K562 (cell line): ENCODE data around the gene DOCK3. TPM values are rescaled to one million over a fixed set of nuclear protein-coding genes. Genes with fewer than 3 reads are reported as not detected.

ENCODE experiments used
- ATAC-seq: fragments of 200-7000 bp; cut with Tn5 transposase; 3 replicates; pipeline ENCODE4 v1.9.1; 2020; ENCODE audit warnings: moderate library complexity
- BruUV-seq: library from RNA; stranded (reverse); fragments of 400-500 nt; replicated peaks from 2 replicates; lab custom pipeline; 2021; lab: Mats Ljungman, UMichigan
- CTCF ChIA-PET: fragments of 300-600 bp; formaldehyde crosslinking; extraction: SDS; loops from one replicate; lab custom pipeline; 2021; ENCODE audit warnings: low intra/inter-chr PET ratio; lab: Yijun Ruan, JAX
- POLR2A ChIA-PET: fragments of 300-600, 350-650 bp; sonication (Branson Sonifier 250); formaldehyde crosslinking; extraction: SDS; loops from one replicate; lab custom pipeline; 2021; ENCODE audit warnings: antibody characterized with exemption, inconsistent platforms; lab: Yijun Ruan, JAX
- DNase-seq, 4 experiments: peaks; one replicate each; pipeline versions ENCODE4 v3.0.0 to v3.0.0-alpha.2; 2011 to 2018; ENCODE audit warnings: low spot score in 3 of 4, mixed read lengths in 3 of 4; ENCODE audit errors: extremely low read depth in 1 of 4
- FAIRE-seq: peaks from 2 replicates; lab custom pipeline; 2011; peaks lifted over from hg19 to GRCh38; lab: Jason Lieb, UNC
- H2AFZ ChIP-seq: 2 replicates; pipeline ENCODE4 v1.6.0; 2011; ENCODE audit warnings: low read depth, low read length, control low read depth, inconsistent platforms
- H3K27ac ChIP-seq: fragments of 200-600 bp; 3 replicates; pipeline ENCODE4 v1.8.0; 2011; ENCODE audit warnings: low read depth, mild to moderate bottlenecking, control low read depth, inconsistent platforms, low read length, moderate library complexity, mixed read lengths; ENCODE audit errors: extremely low read depth
- H3K27me3 ChIP-seq, 2 experiments: fragments of 300-600 bp in 1 of 2; 2 replicates in 1 of 2; 3 replicates in 1 of 2; pipeline versions ENCODE4 v1.6.0 to v1.8.0; 2011; ENCODE audit warnings: inconsistent platforms in 2 of 2, low read length in 2 of 2, mild to moderate bottlenecking in 1 of 2, mixed read lengths in 1 of 2, moderate library complexity in 1 of 2; ENCODE audit not compliant: control insufficient read depth in 2 of 2, insufficient read depth in 2 of 2
- H3K36me3 ChIP-seq: fragments of 300-600 bp; 3 replicates; pipeline ENCODE4 v1.8.0; 2011; ENCODE audit warnings: mild to moderate bottlenecking, low read length, inconsistent platforms; ENCODE audit not compliant: control insufficient read depth, insufficient read depth
- H3K4me1 ChIP-seq, 2 experiments: fragments of 200-600 bp in 1 of 2; replicated peaks in 1 of 2; 2 replicates in 1 of 2; 3 replicates in 1 of 2; pipeline versions ENCODE4 v1.5.1 to v1.8.0; 2011; ENCODE audit warnings: inconsistent platforms in 2 of 2, low read length in 2 of 2, mild to moderate bottlenecking in 1 of 2, mixed read lengths in 1 of 2, moderate library complexity in 1 of 2; ENCODE audit not compliant: control insufficient read depth in 2 of 2, insufficient read depth in 2 of 2
- H3K4me2 ChIP-seq: 2 replicates; pipeline ENCODE4 v1.6.1; 2011; ENCODE audit warnings: low read length, control low read depth, inconsistent platforms, mixed read lengths; ENCODE audit not compliant: insufficient read depth
- H3K4me3 ChIP-seq: fragments of 200-600 bp; sonication (generic), shearing (Covaris generic); 2 replicates; pipeline ENCODE4 v1.5.1; 2016; ENCODE audit warnings: control low read depth, inconsistent platforms
- H3K79me2 ChIP-seq: fragments of 200-600 bp; 3 replicates; pipeline ENCODE4 v1.8.0; 2011; ENCODE audit warnings: low read length, inconsistent platforms; ENCODE audit not compliant: control insufficient read depth, insufficient read depth
- H3K9ac ChIP-seq, 2 experiments: 2 replicates each; pipeline versions ENCODE4 v1.6.0 to v1.6.1; 2011; ENCODE audit warnings: low read depth in 2 of 2, low read length in 2 of 2, control low read depth in 1 of 2, inconsistent platforms in 1 of 2, mild to moderate bottlenecking in 1 of 2, mixed read lengths in 1 of 2; ENCODE audit not compliant: insufficient read depth in 1 of 2
- H3K9me1 ChIP-seq: one replicate; pipeline ENCODE4 v1.6.0; 2011; ENCODE audit warnings: inconsistent platforms, mild to moderate bottlenecking, low read length, moderate library complexity; ENCODE audit not compliant: control insufficient read depth, insufficient read depth
- H3K9me3 ChIP-seq: replicated peaks from 2 replicates; pipeline ENCODE4 v1.5.1; 2011; ENCODE audit warnings: low read depth, low read length, inconsistent platforms; ENCODE audit not compliant: control insufficient read depth, insufficient read depth
- H4K20me1 ChIP-seq: replicated peaks from 2 replicates; pipeline ENCODE4 v1.6.1; 2011; ENCODE audit warnings: low read length, inconsistent platforms, mixed read lengths; ENCODE audit not compliant: control insufficient read depth, insufficient read depth
- DPF2 ChIP-seq: fragments of 450-650 bp; IDR thresholded peaks from 2 replicates; pipeline ENCODE4 v1.6.1; 2016
- PATZ1 ChIP-seq: fragments of 250-450 bp; sonication (Bioruptor Pico); IDR thresholded peaks from 2 replicates; pipeline ENCODE4 v1.5.0; 2020; ENCODE audit warnings: mild to moderate bottlenecking, borderline replicate concordance
- SMARCA4 ChIP-seq: fragments of 450-650 bp; IDR thresholded peaks from 2 replicates; pipeline ENCODE4 v1.6.1; 2016
- SRSF1 ChIP-seq: fragments of 200-400 bp; formaldehyde crosslinking; IDR thresholded peaks from 2 replicates; pipeline ENCODE4 v1.6.1; 2017; ENCODE audit warnings: mild to moderate bottlenecking, low read depth, low read length, moderate library complexity
- ZNF121 ChIP-seq: sonication (generic); formaldehyde crosslinking; conservative IDR thresholded peaks from 2 replicates; pipeline ENCODE4 v1.8.0; 2022; ENCODE audit warnings: missing genetic modification reagents
- WGBS: fragments of 100-300 bp; shearing (Covaris generic); methylation state at CpG from one replicate; pipeline ENCODE4 v1.1.6; 2016; ENCODE audit warnings: low coverage, mixed read lengths; ENCODE audit not compliant: insufficient coverage; ENCODE audit errors: missing lambda C conversion rate; 5-methylcytosine and 5-hydroxymethylcytosine counted together
- in situ Hi-C: fragments of 300-500 bp; cut with MboI; formaldehyde crosslinking; loops from 4 replicates; pipeline ENCODE4 v1.15.0; 2018; ENCODE audit warnings: inconsistent platforms, mixed read lengths
- intact Hi-C: fragments of 100-400 bp; cut with micrococcal nuclease; formaldehyde crosslinking; loops from 2 replicates; pipeline ENCODE4 v1.14.2; 2022
- polyA plus RNA-seq, 8 experiments: library from polyadenylated mRNA; depleted of rRNA in 4 of 8; stranded (reverse) in 5 of 8; unstranded in 3 of 8; fragments of >200 nt; fragmentation: Nextera tagmentation in 2 of 8; fragmentation: Illumina TruSeq in 1 of 8; extraction: Ambion mirVana in 2 of 8; extraction: Trizol in 1 of 8; gene quantifications; 2 replicates each; pipeline versions ENCODE4 v1.2.1 to v1.2.3, GENCODE V29; 2011 to 2014; ENCODE audit warnings: inconsistent platforms in 1 of 8, missing spikeins in 1 of 8
- total RNA-seq, 7 experiments: library from RNA; depleted of rRNA in 6 of 7; stranded (reverse); fragments of >200 nt in 6 of 7; fragmentation: Illumina TruSeq in 2 of 7; extraction: Trizol in 2 of 7; gene quantifications; 2 replicates each; pipeline versions ENCODE4 v1.2.1 to v1.2.3, GENCODE V29; 2011 to 2021; ENCODE audit warnings: low replicate concordance in 1 of 7
- TF ChIP-seq, protein P1 (sequence below): fragments of 450-650 bp; IDR thresholded peaks from 2 replicates; pipeline ENCODE4 v1.7.0; 2016; ENCODE audit warnings: borderline replicate concordance

DOCK3 gene
- total and polyA plus RNA-seq, 9 of the 15 experiments (the other 6 are each of a cell fraction or from before 2014, with no cell fraction given), result under 0.01 to 0.03 (median 0.01) TPM; not detected in 4

GRCh38 chr3:51396401-51396800 is 721.7 kb downstream of the DOCK3 start:
- H3K27me3 ChIP-seq, result no peaks in the 10 kb centered on the region
- H3K4me1 ChIP-seq, result peaks cover 6 to 28% of the 10 kb centered on the region in 2 experiments; a peak in 4 of 5 replicates
- no peak overlapping the region for H3K9ac ChIP-seq
- ChIA-PET CTCF (no interaction called here), POLR2A (interaction anchor here (0.9 to 1.3 kb wide), 4 partner anchors 9 to 12 kb away, joined by 3 to 5 read pairs (median 4); partner anchors contain the start of gene MANF)
- no peaks in the 10 kb centered on the region for H3K9me3 ChIP-seq
- in situ Hi-C loops, result no loop called here
- no peak for TF ChIP-seq SRSF1
- no peak for TF ChIP-seq PATZ1
- no peak for TF ChIP-seq ZNF121 (CRISPR knock-in tag)
- no peak for TF ChIP-seq SMARCA4
- no peak for TF ChIP-seq DPF2
- TF ChIP-seq, protein P1, sequence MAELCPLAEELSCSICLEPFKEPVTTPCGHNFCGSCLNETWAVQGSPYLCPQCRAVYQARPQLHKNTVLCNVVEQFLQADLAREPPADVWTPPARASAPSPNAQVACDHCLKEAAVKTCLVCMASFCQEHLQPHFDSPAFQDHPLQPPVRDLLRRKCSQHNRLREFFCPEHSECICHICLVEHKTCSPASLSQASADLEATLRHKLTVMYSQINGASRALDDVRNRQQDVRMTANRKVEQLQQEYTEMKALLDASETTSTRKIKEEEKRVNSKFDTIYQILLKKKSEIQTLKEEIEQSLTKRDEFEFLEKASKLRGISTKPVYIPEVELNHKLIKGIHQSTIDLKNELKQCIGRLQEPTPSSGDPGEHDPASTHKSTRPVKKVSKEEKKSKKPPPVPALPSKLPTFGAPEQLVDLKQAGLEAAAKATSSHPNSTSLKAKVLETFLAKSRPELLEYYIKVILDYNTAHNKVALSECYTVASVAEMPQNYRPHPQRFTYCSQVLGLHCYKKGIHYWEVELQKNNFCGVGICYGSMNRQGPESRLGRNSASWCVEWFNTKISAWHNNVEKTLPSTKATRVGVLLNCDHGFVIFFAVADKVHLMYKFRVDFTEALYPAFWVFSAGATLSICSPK, result no peak
- H3K4me2 ChIP-seq, result no peak overlapping the region
- FAIRE-seq, result no peak
- intact Hi-C loops, result no loop called here
- H3K4me3 ChIP-seq, result no peak overlapping the region
- H2AFZ ChIP-seq, result no peak overlapping the region
- peaks cover 43% of the 10 kb centered on the region for H3K79me2 ChIP-seq
- no peak; the same call in 2 of the 3 replicates for ATAC-seq
- H3K36me3 ChIP-seq, result peaks cover 85% of the 10 kb centered on the region; the same call in 2 of the 3 replicates
- BruUV-seq, result no TSS peak
- H3K9me1 ChIP-seq, result peaks cover 8% of the 10 kb centered on the region
- 100% methylated on average over 1 of the region's 1 CpG for WGBS
- no peak overlapping the region for H3K27ac ChIP-seq
- H4K20me1 ChIP-seq, result peaks cover 19% of the 10 kb centered on the region; the same call in 1 of the 2 replicates
- DNase-seq, result no peak
